ENCODE results near the gene PHF14. TPM values are rescaled to one million over a fixed set of nuclear protein-coding genes. Genes with fewer than 3 reads are reported as not detected.

PHF14 gene
- polyA plus RNA-seq, 3 donors = 4.8 to 7.4 (median 5.4) TPM

DNA sequence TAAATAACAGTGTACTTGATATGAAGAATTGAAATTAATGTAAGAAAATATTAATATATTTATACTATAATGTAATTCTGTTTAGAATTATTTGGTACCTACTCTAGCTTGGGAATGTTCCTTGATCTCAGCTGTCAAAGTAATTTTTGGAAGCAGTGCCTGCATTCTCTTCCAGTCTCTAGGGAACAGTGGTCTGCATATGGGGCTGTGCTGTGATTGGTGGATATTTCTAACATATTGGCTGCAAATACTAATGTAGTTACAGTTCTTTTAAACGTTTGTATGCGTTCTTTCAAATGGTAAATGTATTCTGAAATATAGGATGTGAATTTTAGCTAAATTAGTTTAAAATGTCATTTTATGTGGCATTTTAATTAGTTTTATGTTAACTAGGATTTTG is 87.2 kb downstream of the PHF14 start:
- H3K4me1 Mint-ChIP-seq = no peaks in the 10 kb centered on the region
- no CpG with 5 or more reads among the region's 2 CpGs for WGBS (ENCODE audit: insufficient coverage)
- Histone ChIP-seq H3K27me3 (ENCODE audit: control insufficient read depth in 2 of 2, insufficient read depth in 2 of 2, low read length in 2 of 2) (no peaks in the 10 kb centered on the region), H3K36me3 (replicated peaks in 1 of 2; ENCODE audit: control insufficient read depth in 1 of 2, insufficient read depth in 2 of 2, low read length in 2 of 2) (peaks cover 22 to 40% of the 10 kb centered on the region in 2 donors), H3K4me3 (replicated peaks in 1 of 3; ENCODE audit: low read depth in 2 of 3, low read length in 3 of 3) (no peak overlapping the region), H4K20me1 (ENCODE audit: insufficient read depth, low read length) (no peaks in the 10 kb centered on the region), H3K9ac (ENCODE audit: insufficient read depth, low read length, poor library complexity, severe bottlenecking) (no peak overlapping the region), H3K79me2 (ENCODE audit: insufficient read depth, low read length) (no peaks in the 10 kb centered on the region), H3K4me1 (ENCODE audit: control insufficient read depth in 1 of 2, insufficient read depth in 2 of 2, low read length in 2 of 2) (no peaks in the 10 kb centered on the region), H3K27ac (ENCODE audit: low read depth in 1 of 2, low read length in 2 of 2) (no peak overlapping the region), H3K4me2 (replicated peaks; ENCODE audit: extremely low read depth, low read length, poor library complexity, severe bottlenecking) (no peak overlapping the region), H2AFZ (ENCODE audit: insufficient read depth, low read depth, low read length, poor library complexity, severe bottlenecking) (no peak overlapping the region), H3K9me3 (replicated peaks in 1 of 2; ENCODE audit: control insufficient read depth in 1 of 2, insufficient read depth in 1 of 2, low read length in 2 of 2) (no peaks in the 10 kb centered on the region)
- no peaks in the 10 kb centered on the region for H3K27me3 Mint-ChIP-seq (ENCODE audit: low read depth in 3 of 3)
- no peak for DNase-seq
- intact Hi-C loops (cut with micrococcal nuclease) = no loop called here
- H3K27ac Mint-ChIP-seq = no peak overlapping the region
- H3K36me3 Mint-ChIP-seq = peaks cover 30 to 34% of the 10 kb centered on the region in 2 donors
- H3K4me3 Mint-ChIP-seq = no peak overlapping the region
- no peaks in the 10 kb centered on the region for H3K9me3 Mint-ChIP-seq
- TF ChIP-seq, protein P1, sequence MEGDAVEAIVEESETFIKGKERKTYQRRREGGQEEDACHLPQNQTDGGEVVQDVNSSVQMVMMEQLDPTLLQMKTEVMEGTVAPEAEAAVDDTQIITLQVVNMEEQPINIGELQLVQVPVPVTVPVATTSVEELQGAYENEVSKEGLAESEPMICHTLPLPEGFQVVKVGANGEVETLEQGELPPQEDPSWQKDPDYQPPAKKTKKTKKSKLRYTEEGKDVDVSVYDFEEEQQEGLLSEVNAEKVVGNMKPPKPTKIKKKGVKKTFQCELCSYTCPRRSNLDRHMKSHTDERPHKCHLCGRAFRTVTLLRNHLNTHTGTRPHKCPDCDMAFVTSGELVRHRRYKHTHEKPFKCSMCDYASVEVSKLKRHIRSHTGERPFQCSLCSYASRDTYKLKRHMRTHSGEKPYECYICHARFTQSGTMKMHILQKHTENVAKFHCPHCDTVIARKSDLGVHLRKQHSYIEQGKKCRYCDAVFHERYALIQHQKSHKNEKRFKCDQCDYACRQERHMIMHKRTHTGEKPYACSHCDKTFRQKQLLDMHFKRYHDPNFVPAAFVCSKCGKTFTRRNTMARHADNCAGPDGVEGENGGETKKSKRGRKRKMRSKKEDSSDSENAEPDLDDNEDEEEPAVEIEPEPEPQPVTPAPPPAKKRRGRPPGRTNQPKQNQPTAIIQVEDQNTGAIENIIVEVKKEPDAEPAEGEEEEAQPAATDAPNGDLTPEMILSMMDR (IDR thresholded peaks at IDR 0.05) = no peak

DNA sequence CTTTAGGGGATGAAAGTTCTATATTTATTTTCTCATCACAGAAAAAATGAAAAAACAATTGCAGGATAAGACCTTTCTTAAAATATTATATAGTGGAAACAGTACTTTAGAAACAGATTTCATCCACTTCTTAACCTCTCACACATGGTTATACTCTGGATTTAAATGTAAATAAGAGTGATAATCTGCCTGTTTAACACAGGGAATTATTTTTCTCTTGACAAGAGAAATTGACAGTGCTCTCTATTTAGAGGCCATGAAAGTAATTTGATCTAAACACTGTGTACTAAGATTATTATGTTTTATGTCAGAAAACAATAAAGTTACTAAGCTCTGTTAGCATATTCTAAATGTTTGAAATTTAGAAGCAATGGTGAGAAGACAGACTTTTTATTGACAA is 88.4 kb downstream of the PHF14 start:
- H3K36me3 ChIP-seq (replicated peaks in 1 of 2; ENCODE audit: control insufficient read depth in 1 of 2, insufficient read depth in 2 of 2, low read length in 2 of 2) = peaks cover 22 to 45% of the 10 kb centered on the region in 2 donors
- intact Hi-C loops (cut with micrococcal nuclease) = no loop called here
- H3K27ac ChIP-seq (ENCODE audit: low read depth in 1 of 2, low read length in 2 of 2) = no peak overlapping the region

More for the DNA sequence above, 88.4 kb downstream of the PHF14 start:
- no peak overlapping the region for H3K4me3 ChIP-seq (replicated peaks in 1 of 3; ENCODE audit: low read depth in 2 of 3, low read length in 3 of 3)
- H3K4me2 ChIP-seq (replicated peaks; ENCODE audit: extremely low read depth, low read length, poor library complexity, severe bottlenecking) = no peak overlapping the region
- no peaks in the 10 kb centered on the region for H3K9me3 ChIP-seq (replicated peaks in 1 of 2; ENCODE audit: control insufficient read depth in 1 of 2, insufficient read depth in 1 of 2, low read length in 2 of 2)
- TF ChIP-seq, protein P1 (IDR thresholded peaks at IDR 0.05) = no peak
- H2AFZ ChIP-seq (ENCODE audit: insufficient read depth, low read depth, low read length, poor library complexity, severe bottlenecking) = no peak overlapping the region
- H3K27ac Mint-ChIP-seq = no peak overlapping the region
- no peaks in the 10 kb centered on the region for H3K27me3 ChIP-seq (ENCODE audit: control insufficient read depth in 2 of 2, insufficient read depth in 2 of 2, low read length in 2 of 2)
- H3K4me1 ChIP-seq (ENCODE audit: control insufficient read depth in 1 of 2, insufficient read depth in 2 of 2, low read length in 2 of 2) = no peaks in the 10 kb centered on the region
- H3K27me3 Mint-ChIP-seq (ENCODE audit: low read depth in 3 of 3) = no peaks in the 10 kb centered on the region
- DNase-seq = no peak
- H3K36me3 Mint-ChIP-seq = peaks cover 28 to 42% of the 10 kb centered on the region in 2 donors
- H3K79me2 ChIP-seq (ENCODE audit: insufficient read depth, low read length) = no peaks in the 10 kb centered on the region
- no peaks in the 10 kb centered on the region for H3K9me3 Mint-ChIP-seq
- H3K9ac ChIP-seq (ENCODE audit: insufficient read depth, low read length, poor library complexity, severe bottlenecking) = no peak overlapping the region
- no peak overlapping the region for H3K4me3 Mint-ChIP-seq
- H3K4me1 Mint-ChIP-seq = no peaks in the 10 kb centered on the region
- no peaks in the 10 kb centered on the region for H4K20me1 ChIP-seq (ENCODE audit: insufficient read depth, low read length)

All from CD14-positive monocyte (primary cell).